Kidney tubule cell (primary cell): Measurements from ENCODE around the gene SAMMSON.

ENCODE experiments used
- DNase-seq: peaks from one replicate; pipeline ENCODE4 v3.0.0-alpha.2; 2018; ENCODE audit warnings: low spot score

SAMMSON gene

DNA sequence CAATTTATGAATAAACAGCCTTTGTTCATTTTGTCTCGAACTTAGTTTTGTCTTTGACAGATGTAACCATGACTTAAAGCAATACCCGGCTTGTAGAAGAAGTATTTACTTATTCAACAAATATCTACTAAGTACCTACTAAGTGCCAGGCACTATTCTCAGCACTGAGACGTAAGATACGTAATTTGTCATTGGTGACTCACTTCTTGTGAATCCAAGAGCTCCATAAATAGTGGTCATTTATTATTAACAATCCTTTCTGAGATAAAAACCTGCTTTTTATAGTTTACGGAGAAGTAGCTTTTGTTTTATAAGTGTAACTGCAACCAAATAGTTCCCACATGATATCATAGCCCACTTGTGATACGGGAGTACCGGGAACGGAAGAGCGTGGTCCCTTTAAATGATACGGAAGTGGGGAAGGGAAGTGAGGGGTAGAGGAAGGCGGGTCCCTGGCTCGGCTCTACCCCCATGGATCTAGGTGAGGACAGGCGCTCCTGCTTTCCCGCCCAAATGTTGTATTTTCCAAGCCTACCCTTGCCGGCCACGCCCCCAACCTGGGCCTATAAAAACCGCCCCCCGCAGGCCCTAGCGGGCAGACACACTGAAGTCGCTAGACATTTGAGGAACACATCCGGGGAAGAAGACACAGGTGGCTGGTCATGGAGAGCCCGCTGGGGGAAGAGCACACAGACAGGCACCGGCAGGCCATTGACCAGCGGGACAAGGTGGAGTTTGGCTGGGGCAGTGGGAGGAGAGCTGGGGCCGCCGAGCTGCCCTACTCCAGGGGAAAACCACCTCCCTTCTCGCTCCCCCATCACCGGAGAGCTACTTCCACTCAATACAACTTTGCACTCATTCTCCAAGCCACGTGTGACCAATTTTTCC, at the start of gene SAMMSON:
Gene SAMMSON, plus strand, starts transcription at position 594 of the 888 bp plus-strand sequence.
- no peak for DNase-seq

DNA sequence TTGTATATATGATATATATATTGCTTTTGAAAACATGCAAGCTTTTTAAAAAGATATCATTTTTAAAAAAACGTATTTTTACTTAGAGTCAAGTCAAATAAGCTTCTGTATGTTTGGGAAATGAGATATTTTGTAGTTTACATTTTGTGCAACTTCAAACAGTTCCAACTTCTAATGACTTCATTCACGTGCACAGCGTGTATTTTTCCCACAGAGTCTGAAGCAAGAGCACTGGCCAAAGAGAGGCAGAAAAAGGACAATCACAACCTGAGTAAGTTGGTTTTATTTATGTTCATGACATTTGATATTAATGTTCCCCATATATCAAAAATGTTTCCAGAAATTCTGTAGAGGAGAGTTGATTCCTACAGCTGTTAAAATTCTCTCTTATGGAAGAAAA, 47.9 kb upstream of the SAMMSON start:
- no peak for DNase-seq

DNA sequence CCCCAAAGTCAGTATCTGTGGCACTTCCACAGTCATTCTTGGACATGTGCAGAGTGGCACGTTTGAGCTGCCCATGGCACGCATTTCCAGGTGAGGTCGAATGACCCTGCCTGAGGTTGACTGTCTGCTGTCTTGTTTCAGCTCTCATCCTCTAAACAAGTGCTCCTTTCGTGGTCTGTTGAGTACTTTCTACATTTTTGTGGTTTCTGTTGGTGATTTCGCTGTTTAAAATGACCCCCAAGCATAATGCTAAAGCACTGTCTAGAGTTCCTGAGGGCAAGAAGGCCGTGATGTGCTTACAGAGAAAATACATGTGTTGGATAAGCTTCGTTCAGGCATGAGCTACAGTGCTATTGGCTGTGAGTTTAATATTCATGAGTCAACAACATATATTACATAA, 40.0 kb upstream of the SAMMSON start:
- peak; percentile 21 for DNase-seq

DNA sequence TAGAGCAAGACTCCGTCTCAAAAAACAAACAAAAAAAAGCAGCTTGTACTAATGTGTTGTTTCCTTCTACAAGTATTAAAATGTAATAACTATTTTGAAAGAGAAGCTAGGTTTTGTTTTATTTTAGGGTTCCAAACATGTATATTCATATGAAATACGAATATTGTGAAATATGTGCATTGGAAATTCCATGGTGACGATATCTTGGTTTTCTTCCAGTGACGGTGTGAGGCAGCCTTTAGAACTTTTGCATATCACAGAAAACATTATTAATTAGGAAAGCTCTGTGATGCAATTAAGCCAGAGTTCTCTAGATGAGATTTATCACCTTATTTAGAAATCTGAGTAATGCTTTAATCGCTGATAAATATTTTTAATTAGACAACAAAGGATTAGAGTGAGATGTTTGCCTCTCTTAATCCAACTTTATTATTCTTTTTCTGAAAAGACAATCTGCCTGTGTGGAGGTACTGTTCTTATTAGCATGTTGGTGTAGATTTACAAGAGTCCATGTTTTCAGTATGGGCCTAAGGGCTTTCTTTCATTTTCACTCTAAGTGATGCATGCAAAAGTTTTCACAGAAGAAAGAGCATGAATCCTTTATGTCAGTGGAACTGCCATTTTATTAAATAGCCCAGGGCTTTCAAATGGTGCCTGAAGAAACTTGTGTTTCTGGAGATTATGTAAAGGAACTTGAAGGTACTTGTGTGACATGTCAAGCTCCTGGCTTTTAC, 37.7 kb upstream of the SAMMSON start:
- no peak for DNase-seq

DNA sequence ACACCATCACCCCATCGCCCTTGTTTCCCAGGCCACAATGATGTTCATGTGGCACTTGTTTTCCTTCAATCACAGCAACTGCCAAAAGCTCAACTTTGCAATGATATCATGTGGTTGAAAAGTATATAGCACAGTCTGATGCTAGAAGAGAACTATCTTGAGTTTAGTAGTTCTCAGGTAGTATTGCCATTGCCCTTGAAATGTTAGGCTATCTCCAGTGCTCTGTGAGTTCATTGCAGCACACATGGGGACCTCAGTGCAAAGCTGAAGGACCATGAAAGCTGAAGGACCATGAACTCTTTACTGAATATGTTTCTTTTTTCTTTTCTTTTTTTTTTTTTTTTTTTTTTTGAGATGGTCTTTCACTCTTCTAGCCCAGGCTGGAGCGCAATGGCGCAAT, 35.9 kb upstream of the SAMMSON start:
- no peak for DNase-seq

DNA sequence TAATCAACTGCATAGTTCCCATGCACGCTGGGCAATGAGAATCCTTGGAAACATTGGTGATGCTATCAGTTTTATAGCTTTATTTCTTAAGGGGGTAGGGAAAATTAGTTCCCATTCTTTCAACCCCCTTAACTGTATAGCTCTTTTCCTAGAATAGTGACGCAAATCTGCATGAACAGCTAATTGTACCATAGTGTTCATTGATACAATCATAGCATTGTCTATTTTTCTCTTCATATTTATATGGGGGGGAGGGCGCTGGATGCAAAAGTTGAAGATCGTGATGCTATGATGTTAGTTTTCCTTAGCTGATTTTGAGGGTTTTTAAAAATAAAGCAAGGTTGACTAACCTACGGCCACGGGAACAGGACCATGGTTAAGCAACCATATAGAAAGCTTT, 32.4 kb upstream of the SAMMSON start:
- DNase-seq: no peak

DNA sequence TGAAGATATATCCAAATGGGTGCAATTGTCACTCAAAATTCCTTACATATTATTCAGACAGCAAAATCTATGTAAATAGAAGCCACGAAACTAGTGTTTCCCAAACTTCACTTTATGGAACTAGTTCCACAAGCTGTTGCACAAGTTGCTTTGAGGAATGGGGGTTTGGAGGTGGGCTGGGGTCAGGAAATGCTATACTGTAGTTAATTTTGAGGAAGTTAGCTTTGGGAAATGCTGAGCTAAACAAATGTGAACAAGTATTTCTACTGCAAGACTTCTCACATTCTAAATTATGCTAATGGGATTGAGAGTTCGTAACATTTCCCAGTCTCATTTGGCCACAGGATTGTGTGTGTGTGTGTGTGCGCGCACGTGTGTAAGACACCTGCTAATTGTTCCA, 28.7 kb upstream of the SAMMSON start:
- no peak for DNase-seq

DNA sequence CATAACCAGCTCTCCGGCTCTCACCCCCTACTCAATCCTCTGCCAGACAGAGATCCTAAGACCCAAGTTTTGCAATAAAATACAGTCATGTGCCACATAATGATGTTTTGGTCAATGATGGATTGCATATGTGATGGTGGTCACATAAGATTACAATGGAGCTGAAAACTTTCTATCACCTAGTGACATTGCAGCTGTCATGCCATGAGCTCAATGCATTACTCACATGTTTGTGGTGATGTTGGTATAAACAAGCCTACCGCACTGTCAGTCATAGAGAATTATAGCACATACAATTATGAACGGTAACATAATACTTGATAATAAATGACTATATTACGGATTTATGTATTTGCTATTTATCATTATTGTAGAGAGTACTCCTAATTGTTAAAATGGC, 26.9 kb upstream of the SAMMSON start:
- DNase-seq: no peak

DNA sequence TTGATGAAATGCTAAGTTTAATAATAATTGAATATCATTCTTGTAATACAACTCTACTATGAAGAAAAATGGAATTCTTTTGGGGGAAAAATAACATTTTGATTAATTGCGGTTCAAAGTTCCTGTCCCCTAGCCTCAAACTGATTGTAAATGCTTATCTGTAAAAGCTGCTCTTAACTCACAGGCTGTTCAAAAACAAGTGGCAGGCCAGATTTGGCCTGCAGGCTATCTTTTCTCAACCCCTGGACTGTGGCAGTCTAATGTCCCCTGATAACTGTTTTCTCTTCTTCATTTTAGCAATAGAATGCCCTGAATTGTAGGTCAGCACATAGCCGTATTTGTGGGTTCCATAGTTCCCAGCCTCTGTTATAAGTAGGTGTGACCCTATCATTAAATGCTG, 23.5 kb upstream of the SAMMSON start:
- DNase-seq: no peak

DNA sequence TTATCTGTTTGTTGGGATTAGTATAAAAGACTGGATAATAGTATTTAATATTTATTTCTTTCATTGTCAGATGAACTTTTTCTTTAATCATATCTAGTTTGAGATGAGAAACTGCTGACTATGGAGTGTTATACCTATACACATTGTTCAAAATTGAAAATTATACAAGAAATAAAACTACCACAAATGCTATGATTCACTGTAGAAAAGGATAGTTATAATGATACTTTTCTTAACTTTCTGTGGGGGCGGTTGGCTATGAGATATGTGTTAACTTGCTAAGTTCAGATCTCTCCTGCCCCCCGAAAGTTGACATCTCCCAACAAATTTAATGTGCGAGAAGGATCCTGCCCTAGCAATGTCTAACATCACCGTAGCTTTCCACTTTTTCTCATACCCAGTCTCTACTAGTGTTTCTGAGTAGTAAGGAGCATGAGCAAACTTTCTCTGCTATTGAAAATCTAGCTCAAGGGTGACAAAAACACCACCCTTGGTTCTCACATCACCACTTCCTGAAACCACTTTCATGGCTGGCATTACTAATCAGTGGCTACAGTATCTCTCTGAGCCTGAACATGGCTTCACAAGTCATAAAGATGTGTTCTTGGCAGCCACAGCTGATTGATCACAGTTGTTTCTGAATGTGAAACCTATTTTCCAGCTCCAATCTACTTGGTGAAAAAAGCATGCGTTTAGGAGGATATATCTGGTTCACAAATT, 15.8 kb upstream of the SAMMSON start:
- peak; percentile 75 for DNase-seq

DNA sequence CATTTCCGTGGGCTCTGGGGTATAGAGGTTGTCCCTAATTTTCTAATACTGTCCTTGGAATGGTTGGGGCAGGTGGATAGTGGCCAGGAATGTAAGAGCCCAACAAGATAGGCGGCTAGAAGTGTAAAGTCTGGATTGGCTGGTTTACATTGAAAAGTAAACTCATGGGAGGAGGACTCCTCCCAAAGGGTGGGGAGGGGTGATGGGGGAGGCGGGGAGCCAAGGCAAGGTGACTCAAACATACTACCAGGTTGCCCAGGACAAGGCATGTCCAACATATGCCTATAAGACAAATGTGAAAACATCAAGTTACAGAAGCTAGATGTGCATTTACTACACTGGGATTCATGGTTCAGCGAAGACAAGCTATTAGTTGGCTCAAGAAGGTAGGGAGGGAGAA, 14.3 kb upstream of the SAMMSON start:
- no peak for DNase-seq

DNA sequence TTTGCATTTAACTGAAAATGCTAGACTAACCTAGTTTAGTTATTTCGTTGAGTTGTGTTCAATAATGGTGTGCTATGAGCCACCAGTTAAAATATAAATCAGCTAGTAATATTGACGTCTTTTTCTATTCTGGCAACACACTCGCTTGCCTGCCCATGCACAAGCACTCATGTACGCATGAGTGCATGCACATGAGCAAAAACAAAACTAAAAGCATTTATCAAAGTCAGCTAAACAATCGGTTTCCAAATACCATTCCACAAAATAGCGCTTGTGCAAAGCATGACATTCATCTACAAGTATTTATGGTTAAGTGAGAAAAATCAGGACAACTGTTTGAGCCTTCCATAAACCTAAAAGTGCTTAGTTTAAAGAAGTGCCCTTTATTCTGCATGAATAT, 13.1 kb upstream of the SAMMSON start:
- DNase-seq: no peak

DNA sequence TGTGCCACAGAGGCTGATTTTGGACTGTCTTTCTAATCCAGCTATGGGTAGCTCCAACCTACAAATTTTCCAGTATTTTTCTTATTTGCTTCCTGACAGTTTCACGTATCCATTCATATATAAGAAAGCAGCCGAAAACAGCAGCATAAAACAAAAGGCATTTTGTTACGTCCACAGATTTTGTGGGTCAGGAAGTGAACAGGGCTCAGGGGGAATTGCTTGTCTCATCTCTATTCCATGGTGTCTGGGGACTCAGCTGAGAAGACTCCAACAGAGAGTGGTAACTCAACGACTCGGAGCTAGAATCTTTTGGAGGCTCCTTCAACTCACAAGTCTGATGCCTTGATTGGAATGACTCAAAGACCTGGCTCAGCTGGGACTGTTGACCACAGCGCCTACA, 11.7 kb upstream of the SAMMSON start:
- DNase-seq: no peak

DNA sequence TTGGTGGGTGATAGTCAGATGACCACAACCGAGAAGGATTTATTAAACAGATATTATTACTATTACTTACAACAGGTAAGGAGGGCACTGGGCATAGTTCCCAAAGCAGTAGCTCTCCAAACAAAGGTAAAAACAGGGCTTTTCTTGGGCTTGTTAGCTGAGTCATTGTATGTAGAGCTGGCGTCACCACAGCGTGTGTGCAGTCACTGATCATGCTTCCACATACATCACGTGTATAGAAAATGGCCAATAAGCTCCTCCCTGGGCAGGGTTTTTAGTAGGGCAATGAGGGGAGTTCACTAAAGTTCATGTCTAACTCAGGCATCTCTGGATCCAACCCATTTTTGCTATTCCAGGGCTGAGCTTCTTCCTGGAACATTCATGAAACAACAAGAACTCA, 5.8 kb upstream of the SAMMSON start:
- DNase-seq: no peak

DNA sequence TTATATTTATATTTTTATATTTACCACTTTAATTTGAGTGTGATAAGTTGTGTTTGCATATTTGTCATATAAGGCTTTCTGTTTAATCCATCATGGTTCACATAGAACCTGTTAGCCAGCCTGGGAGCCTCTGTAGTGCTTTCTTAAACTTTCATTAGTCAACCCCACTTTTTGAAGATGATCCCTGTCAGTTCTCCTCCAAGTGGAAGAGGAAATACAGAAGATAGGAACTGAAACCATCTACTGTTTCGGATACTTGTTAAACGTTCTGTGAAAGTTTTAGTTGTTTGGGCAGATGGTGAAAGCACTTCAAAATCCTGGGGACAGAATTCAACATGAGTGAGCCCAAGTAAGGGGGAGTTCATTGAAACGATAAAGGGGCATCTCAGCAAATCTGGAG, 4.6 kb upstream of the SAMMSON start:
- DNase-seq: no peak

DNA sequence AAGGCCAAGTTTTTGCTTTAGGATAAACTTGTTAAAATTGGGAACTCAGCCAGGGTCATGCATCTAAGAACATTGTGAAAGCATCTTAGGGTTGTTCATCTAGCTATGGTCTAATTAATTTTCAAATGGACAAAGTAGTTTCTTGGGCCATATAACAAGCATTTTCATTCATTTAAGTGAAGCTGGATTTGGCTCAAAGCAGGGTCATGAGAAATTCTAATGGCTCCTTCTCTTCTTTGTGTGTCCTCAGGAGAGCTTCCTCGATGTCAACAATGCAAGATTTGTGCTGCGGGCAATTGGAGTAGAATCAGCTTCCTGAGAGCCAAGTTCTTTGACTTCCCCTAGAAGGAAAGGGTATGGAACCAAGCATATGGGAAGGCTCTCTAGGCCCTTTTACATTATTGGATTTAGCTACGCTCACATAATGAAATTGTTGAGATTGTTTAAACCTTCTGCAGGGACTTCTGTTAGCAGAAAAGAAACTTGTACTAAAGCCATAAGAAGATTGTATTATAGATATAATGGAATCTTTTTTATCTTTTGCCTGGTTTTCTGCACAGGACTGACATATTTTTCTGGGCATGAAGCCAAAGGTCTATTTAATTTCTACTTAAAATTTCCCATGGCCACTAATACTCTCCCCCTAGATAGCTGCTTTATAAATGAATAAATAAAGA, 1.8 kb upstream of the SAMMSON start:
- no peak for DNase-seq

DNA sequence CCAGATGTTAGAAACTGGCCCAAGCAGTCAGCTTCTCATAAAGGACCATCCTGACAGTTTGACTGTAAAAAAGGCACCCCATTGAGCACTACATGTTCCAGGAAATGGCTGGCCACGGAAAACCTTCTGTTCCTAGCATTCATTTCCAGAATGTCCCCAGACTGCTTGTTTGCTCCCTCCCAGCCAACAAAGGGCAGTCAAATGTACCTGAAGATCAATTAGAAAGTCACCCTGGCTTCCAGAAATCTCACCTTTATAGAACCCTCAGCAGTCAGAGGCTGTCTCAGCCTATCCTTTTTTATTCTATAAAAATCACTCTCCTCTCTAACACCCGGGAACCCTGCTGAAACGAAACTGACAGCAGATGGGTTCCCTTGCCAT, 784 bp upstream of the SAMMSON start:
- DNase-seq: no peak

DNA sequence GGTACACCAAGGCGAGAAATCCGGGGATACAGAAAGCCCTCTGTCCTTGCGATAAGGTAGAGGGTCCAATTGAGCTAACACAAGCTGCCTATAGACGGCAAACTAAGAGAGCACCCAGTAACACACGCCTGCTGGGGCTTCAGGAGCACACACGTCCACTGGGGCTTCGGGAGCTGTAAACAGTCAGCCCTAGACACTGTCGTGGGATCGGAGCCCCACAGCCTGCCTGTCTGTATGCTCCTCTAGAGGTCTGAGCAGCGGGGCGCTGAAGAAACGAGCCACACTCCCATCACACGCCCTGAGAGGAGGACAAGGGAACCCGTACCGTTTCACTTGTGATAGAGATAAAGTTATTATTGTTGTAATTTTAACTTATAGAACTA, 486 bp downstream of the SAMMSON start:
- DNase-seq: no peak

DNA sequence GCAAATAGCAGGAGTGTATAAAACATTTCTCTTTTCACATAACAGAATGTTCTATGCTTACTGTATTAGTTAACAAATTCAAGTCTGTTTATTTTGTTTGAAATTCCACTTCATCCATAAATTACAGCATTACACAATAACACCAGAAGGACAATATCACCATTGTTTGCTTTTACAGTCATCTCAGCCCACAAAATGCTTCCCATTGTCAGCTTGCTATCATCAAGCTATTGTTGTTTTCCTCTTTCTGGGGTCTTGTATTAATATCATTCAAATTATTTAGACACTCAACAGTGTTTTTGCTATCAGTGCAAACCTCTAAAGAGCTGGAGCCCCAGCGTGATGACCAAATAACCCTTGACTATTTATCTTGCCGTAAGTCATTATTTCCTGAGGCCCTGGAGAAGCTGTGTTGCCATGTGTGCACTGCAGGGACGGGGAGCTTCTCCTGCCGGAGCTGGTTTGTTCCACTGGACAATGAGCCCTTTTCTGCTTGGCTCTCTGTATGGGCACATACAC, 1.1 kb downstream of the SAMMSON start:
- DNase-seq: no peak

DNA sequence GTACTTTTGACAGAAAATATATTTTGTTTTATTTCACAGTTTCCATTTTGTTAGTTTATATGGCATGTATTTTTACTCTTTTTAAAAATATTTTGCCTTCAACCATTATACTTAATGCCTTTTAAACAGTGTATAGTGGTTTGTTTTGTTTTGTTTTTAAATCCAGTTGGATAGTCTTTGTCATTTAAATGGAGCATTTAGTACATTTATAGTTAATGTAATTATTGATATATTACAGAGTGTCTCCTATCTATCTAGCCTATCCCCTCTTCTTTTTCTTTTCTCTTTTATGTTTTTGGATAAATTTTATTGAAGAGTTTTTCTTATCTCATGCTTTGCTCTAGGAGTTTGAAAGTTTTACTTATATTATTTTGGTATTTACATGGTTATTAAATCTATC, 3.6 kb downstream of the SAMMSON start:
- DNase-seq: no peak

DNA sequence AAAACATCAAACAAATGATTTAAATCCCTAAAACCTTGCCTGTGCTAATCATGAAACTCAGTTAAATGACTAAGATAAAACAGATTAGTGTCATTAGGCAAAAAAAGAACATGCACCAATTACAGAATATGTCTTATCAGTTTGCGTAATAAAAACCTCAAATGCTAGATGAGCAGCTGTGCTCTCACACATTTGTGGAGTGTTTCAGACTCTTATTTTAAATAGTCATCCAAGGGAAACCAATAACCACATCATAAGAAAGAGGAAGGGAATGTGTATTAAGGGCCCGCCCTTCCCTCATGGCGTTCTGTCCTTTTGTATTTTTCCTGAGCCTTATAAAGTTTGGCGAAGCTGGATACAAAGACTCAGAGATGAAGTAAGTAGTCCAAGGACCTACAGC, 6.6 kb downstream of the SAMMSON start:
- no peak for DNase-seq

DNA sequence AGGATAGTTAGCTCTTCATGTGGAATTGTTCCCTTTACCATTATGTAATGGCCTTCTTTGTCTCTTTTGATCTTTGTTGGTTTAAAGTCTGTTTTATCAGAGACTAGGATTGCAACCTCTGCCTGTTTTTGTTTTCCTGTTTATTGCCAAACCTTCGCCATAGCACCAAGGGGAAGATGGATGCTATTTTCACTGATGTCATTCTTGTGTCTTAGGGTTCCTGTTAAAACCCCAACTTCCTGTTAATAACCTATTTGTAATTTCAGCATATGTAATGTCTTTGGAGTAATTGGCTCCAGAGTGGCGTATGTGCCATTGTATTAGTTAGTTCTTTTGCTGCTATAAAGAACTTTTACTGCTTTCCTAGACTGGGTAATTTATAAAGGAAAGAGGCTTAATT, 10.8 kb downstream of the SAMMSON start:
- no peak for DNase-seq
